HCT116 (cell line): ENCODE results near the gene HSBP1. TPM values are rescaled to one million over a fixed set of nuclear protein-coding genes. Genes with fewer than 3 reads are reported as not detected.
A peak's percentile ranks its signal among the peaks of the same experiment; 100 is the strongest.

ENCODE experiments used
- ATAC-seq: fragments of 200-7000 bp; cut with Tn5 transposase; 2 replicates; pipeline ENCODE4 v1.9.1; 2020; ENCODE audit warnings: mild to moderate bottlenecking, moderate library complexity
- BruUV-seq: library from RNA; stranded (reverse); fragments of 400-500 nt; replicated peaks from 2 replicates; lab custom pipeline; 2021; lab: Mats Ljungman, UMichigan
- CTCF ChIA-PET: fragments of 300-600 bp; sonication (Branson Sonifier 250); formaldehyde crosslinking; loops from one replicate; lab custom pipeline; 2021; ENCODE audit warnings: antibody characterized with exemption; lab: Charles Lee
- POLR2A ChIA-PET: fragments of 300-600, 350-600 bp; sonication (Branson Sonifier 250); formaldehyde crosslinking; loops from one replicate; lab custom pipeline; 2021; ENCODE audit warnings: antibody characterized with exemption; lab: Charles Lee
- RAD21 ChIA-PET, 2 experiments: fragments of 300-600 bp; sonication (Branson Sonifier 250); formaldehyde crosslinking; loops; one replicate each; lab custom pipeline; 2023; ENCODE audit warnings: low total read pairs in 2 of 2; ENCODE audit not compliant: uncharacterized antibody in 2 of 2, unreplicated experiment in 2 of 2, low non-redundant PET in 1 of 2; lab: Charles Lee
- DNase-seq: peaks from one replicate; pipeline ENCODE4 v3.0.0-alpha.2; 2010; ENCODE audit warnings: low read depth, low spot score
- H2AFZ ChIP-seq: fragments of 200-600 bp; shearing (Covaris generic), sonication (generic); 2 replicates; pipeline ENCODE4 v1.6.1; 2017; ENCODE audit warnings: low read depth, mixed run types, mixed read lengths, antibody characterized with exemption, low read length; ENCODE audit not compliant: poor library complexity, severe bottlenecking
- H3K27ac ChIP-seq: 2 replicates; pipeline ENCODE4 v1.5.1; 2012; ENCODE audit warnings: low read depth, low read length
- H3K27me3 ChIP-seq: fragments of 200-600 bp; sonication (generic); 2 replicates; pipeline ENCODE4 v1.6.1; 2016; ENCODE audit warnings: mixed run types, low read length, mixed read lengths; ENCODE audit not compliant: insufficient read depth
- H3K36me3 ChIP-seq, 2 experiments: fragments of 200-500 bp in 1 of 2; fragments of 200-600 bp in 1 of 2; sonication (Bioruptor generic) in 1 of 2; sonication (generic) in 1 of 2; 2 replicates each; pipeline versions ENCODE4 v1.5.1 to v1.6.1; 2014 to 2016; ENCODE audit warnings: low read length in 2 of 2, inconsistent platforms in 1 of 2, mixed read lengths in 1 of 2, mixed run types in 1 of 2; ENCODE audit not compliant: insufficient read depth in 2 of 2, control insufficient read depth in 1 of 2
- H3K4me1 ChIP-seq, 2 experiments: fragments of 200-600 bp in 1 of 2; sonication (generic) in 1 of 2; 2 replicates each; pipeline versions ENCODE4 v1.5.1 to v1.6.1; 2012 to 2017; ENCODE audit warnings: low read length in 2 of 2, inconsistent platforms in 1 of 2, mild to moderate bottlenecking in 1 of 2, mixed read lengths in 1 of 2, mixed run types in 1 of 2, moderate library complexity in 1 of 2; ENCODE audit not compliant: insufficient read depth in 2 of 2, control insufficient read depth in 1 of 2
- H3K4me2 ChIP-seq: fragments of 200-600 bp; sonication (generic); 2 replicates; pipeline ENCODE4 v1.6.1; 2017; ENCODE audit warnings: mixed run types, low read length, mixed read lengths
- H3K4me3 ChIP-seq, 2 experiments: fragments of 200-600 bp in 1 of 2; sonication (generic) in 1 of 2; replicated peaks in 1 of 2; 2 replicates each; pipeline ENCODE4 v1.5.1; 2011 to 2016; ENCODE audit warnings: low read length in 2 of 2, control low read depth in 1 of 2, low read depth in 1 of 2, mild to moderate bottlenecking in 1 of 2, mixed read lengths in 1 of 2, mixed run types in 1 of 2
- H3K79me2 ChIP-seq: fragments of 200-600 bp; sonication (generic); 2 replicates; pipeline ENCODE4 v1.6.1; 2017; ENCODE audit warnings: mild to moderate bottlenecking, mixed run types, low read length, moderate library complexity, mixed read lengths; ENCODE audit not compliant: insufficient read depth
- H3K9ac ChIP-seq: fragments of 200-600 bp; sonication (generic); 2 replicates; pipeline ENCODE4 v1.6.1; 2016; ENCODE audit warnings: low read length, mixed read lengths
- H3K9me2 ChIP-seq: fragments of 200-600 bp; sonication (generic), shearing (Covaris generic); 2 replicates; pipeline ENCODE4 v1.6.1; 2017; ENCODE audit warnings: mixed run types, mild to moderate bottlenecking, moderate library complexity; ENCODE audit not compliant: insufficient read depth
- H3K9me3 ChIP-seq, 2 experiments: fragments of 200-500 bp in 1 of 2; fragments of 200-600 bp in 1 of 2; sonication (Bioruptor generic) in 1 of 2; sonication (generic) in 1 of 2; 2 replicates each; pipeline ENCODE4 v1.6.1; 2014 to 2017; ENCODE audit warnings: low read length in 2 of 2, mixed read lengths in 2 of 2, inconsistent platforms in 1 of 2, low read depth in 1 of 2, mild to moderate bottlenecking in 1 of 2, mixed run types in 1 of 2, moderate library complexity in 1 of 2; ENCODE audit not compliant: control insufficient read depth in 1 of 2, insufficient read depth in 1 of 2
- H4K20me1 ChIP-seq: fragments of 200-600 bp; sonication (generic), shearing (Covaris generic); 2 replicates; pipeline ENCODE4 v1.6.1; 2017; ENCODE audit warnings: mixed run types, mild to moderate bottlenecking, moderate library complexity; ENCODE audit not compliant: insufficient read depth
- CEBPB ChIP-seq: IDR thresholded peaks from 2 replicates; pipeline ENCODE4 v1.6.1; 2012; ENCODE audit warnings: low read depth
- CTCF ChIP-seq, 3 experiments: fragments of 200-600 bp in 1 of 3; sonication (generic) in 1 of 3; IDR thresholded peaks in 2 of 3; conservative IDR thresholded peaks in 1 of 3; 2 replicates each; pipeline ENCODE4 v1.5.1; 2012 to 2017; ENCODE audit warnings: low read depth in 2 of 3, low read length in 2 of 3, antibody characterized with exemption in 1 of 3, borderline replicate concordance in 1 of 3, control low read depth in 1 of 3, mild to moderate bottlenecking in 1 of 3, mixed read lengths in 1 of 3, mixed run types in 1 of 3, moderate library complexity in 1 of 3; ENCODE audit not compliant: insufficient read depth in 1 of 3
- EGR1 ChIP-seq: IDR thresholded peaks from 2 replicates; pipeline ENCODE4 v1.6.1; 2012; ENCODE audit warnings: low read depth
- EZH2phosphoT487 ChIP-seq: fragments of 200-600 bp; IDR thresholded peaks from 2 replicates; pipeline ENCODE4 v1.6.1; 2018; ENCODE audit warnings: antibody characterized with exemption, borderline replicate concordance
- JUND ChIP-seq: IDR thresholded peaks from 2 replicates; pipeline ENCODE4 v1.6.1; 2012
- POLR2A ChIP-seq: IDR thresholded peaks from 2 replicates; pipeline ENCODE4 v1.7.0; 2011; ENCODE audit warnings: borderline replicate concordance; ENCODE audit not compliant: insufficient read depth, insufficient read length; ENCODE audit errors: extremely low read depth
- RAD21 ChIP-seq: IDR thresholded peaks from 2 replicates; pipeline ENCODE4 v1.6.1; 2012; ENCODE audit warnings: low read depth, mild to moderate bottlenecking
- REST ChIP-seq: IDR thresholded peaks from 2 replicates; pipeline ENCODE4 v1.6.1; 2012; ENCODE audit warnings: low read depth
- SIN3A ChIP-seq: IDR thresholded peaks from 2 replicates; pipeline ENCODE4 v1.6.1; 2012; ENCODE audit warnings: low read depth
- SP1 ChIP-seq: IDR thresholded peaks from 2 replicates; pipeline ENCODE4 v1.6.1; 2012; ENCODE audit warnings: low read depth
- TCF7L2 ChIP-seq: IDR thresholded peaks from 2 replicates; pipeline ENCODE4 v1.7.0; 2011; ENCODE audit warnings: borderline replicate concordance, inconsistent platforms; ENCODE audit not compliant: insufficient read depth, insufficient read length; ENCODE audit errors: extremely low read depth
- YY1 ChIP-seq: IDR thresholded peaks from 2 replicates; pipeline ENCODE4 v1.6.1; 2011; ENCODE audit warnings: low read length, low read depth, moderate library complexity, mild to moderate bottlenecking; ENCODE audit not compliant: insufficient replicate concordance; ENCODE audit errors: extremely low read depth
- ZBTB33 ChIP-seq: IDR thresholded peaks from 2 replicates; pipeline ENCODE4 v1.6.1; 2011; ENCODE audit warnings: mild to moderate bottlenecking, low read length, moderate library complexity; ENCODE audit not compliant: insufficient replicate concordance; ENCODE audit errors: extremely low read depth
- ZFX ChIP-seq: fragments of 450-650 bp; IDR thresholded peaks from 2 replicates; pipeline ENCODE4 v1.6.1; 2017
- ZNF274 ChIP-seq: fragments of 200-500 bp; sonication (Bioruptor generic); IDR thresholded peaks from 2 replicates; pipeline ENCODE4 v1.6.1; 2014; ENCODE audit warnings: mild to moderate bottlenecking, low read depth, low read length, inconsistent platforms
- intact Hi-C: fragments of 100-400 bp; cut with micrococcal nuclease; formaldehyde crosslinking; loops from 2 replicates; pipeline ENCODE4 v1.10.0; 2022
- total RNA-seq: library from RNA; stranded (reverse); gene quantifications from one replicate; pipeline ENCODE4 v1.2.1, GENCODE V29; 2021; ENCODE audit not compliant: unreplicated experiment

Gene HSBP1
- total RNA-seq, 1 experiment from 2014 or later: 270 TPM

GRCh38 chr16:83808573-83809014, 816 bp downstream of the HSBP1 start:
- peak overlapping the region; percentile 78 for H3K9ac ChIP-seq
- H3K36me3 ChIP-seq: peaks cover 5 to 18% of the 10 kb centered on the region in 2 experiments; a peak in 3 of 4 replicates
- peaks cover 42% of the 10 kb centered on the region for H3K79me2 ChIP-seq
- TF ChIP-seq SIN3A (no peak), SP1 (no peak), CTCF (IDR thresholded peaks at IDR 0.05 in 2 of 3, conservative IDR thresholded peaks at IDR 0.05 in 1 of 3; ENCODE audit: borderline replicate concordance in 1 of 3, insufficient read depth in 1 of 3, low read depth in 2 of 3, low read length in 2 of 3) (no peak), JUND (no peak), RAD21 (no peak), YY1 (no peak), ZNF274 (no peak), ZBTB33 (no peak), TCF7L2 (no peak), REST (no peak), EZH2phosphoT487 (no peak), POLR2A (no peak), CEBPB (no peak), ZFX (no peak), EGR1 (no peak)
- TF ChIP-seq, all 23 proteins: peak for 0
- CTCF ChIA-PET: no interaction called here
- DNase-seq (no peak), ATAC-seq (no peak)
- H3K4me2 ChIP-seq: peak overlapping the region; percentile 91
- peak overlapping the region; percentile 89 to 96 for H3K4me3 ChIP-seq
- intact Hi-C loops: no loop called here
- peak overlapping the region; percentile 80 for H3K27ac ChIP-seq
- RAD21 ChIA-PET: no interaction called here
- no peaks in the 10 kb centered on the region for H3K9me3 ChIP-seq
- H3K4me1 ChIP-seq: peaks cover 18 to 28% of the 10 kb centered on the region in 2 experiments
- POLR2A ChIA-PET: no interaction called here
- TSS peak; percentile 69 for BruUV-seq
- H3K9me2 ChIP-seq: no peaks in the 10 kb centered on the region
- no peak overlapping the region for H2AFZ ChIP-seq
- no peaks in the 10 kb centered on the region for H4K20me1 ChIP-seq
- H3K27me3 ChIP-seq: no peaks in the 10 kb centered on the region
